IPS-NIHi7 (cell line): Measurements from ENCODE around the gene HOXD13.

Source experiments
- DNase-seq: peaks from one replicate; pipeline ENCODE4 v3.0.0; 2012; ENCODE audit warnings: mixed read lengths; ENCODE audit errors: extremely low spot score

The HOXD13 gene

DNA sequence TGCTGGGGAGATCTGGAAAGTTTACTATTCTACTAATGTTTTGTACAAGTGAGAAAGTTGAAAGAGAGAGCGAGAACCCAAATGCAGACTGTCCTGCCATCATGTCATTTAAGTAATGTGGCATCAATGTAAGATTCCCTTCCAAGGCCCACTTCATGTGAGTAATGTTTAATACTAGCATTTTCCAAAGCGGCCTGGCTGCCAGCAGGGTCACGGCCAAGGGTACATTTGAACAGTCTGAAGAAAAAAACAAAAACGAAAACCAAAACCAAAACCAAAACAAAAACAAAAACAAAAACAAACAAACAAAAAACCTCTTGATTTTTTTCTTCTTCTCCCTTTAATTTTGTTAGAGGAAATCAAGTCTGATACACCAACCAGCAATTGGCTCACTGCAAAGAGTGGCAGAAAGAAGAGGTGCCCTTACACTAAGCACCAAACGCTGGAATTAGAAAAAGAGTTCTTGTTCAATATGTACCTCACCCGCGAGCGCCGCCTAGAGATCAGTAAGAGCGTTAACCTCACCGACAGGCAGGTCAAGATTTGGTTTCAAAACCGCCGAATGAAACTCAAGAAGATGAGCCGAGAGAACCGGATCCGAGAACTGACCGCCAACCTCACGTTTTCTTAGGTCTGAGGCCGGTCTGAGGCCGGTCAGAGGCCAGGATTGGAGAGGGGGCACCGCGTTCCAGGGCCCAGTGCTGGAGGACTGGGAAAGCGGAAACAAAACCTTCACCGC lies 26.2 kb downstream of the HOXD13 start:
- no peak for DNase-seq

DNA sequence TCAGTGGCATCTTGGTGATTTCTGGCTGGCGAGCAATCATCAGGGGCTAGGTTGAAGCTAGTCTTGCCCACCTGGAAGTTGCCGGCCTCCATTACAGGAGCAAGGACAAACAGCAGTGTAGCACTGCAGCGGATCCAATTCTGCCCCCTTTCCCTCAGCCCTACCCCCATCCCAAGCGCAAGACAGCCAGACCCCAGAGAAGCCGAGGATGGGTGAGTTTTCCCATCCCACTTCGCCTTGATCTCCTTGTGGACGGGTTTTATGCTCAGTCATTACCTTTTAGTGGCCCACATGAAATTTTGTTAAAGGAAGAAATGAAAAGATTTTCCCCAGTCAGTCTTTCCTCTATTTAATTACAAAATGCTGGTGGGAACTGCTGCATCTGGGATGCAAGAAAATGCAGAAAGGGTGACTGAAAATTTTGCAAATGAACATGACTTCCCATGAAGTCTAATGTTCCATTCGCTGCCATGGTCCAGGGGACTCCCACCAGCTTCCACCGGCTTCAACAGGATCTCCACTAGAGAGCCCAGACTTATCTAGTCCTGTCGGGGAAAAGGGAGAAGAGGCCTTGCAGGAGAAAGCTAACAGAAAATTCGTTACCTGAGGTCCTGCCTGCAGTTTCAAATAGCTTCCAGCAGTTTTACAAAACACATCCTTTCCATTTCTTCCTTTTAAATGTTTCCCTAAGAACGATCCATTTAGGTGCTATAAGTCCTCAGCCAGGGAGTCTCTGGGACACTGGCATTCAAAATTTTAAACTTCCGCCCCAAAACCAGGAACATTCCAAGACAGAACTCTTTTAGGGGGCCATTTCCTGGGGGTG lies 28.1 kb downstream of the HOXD13 start:
- no peak for DNase-seq

DNA sequence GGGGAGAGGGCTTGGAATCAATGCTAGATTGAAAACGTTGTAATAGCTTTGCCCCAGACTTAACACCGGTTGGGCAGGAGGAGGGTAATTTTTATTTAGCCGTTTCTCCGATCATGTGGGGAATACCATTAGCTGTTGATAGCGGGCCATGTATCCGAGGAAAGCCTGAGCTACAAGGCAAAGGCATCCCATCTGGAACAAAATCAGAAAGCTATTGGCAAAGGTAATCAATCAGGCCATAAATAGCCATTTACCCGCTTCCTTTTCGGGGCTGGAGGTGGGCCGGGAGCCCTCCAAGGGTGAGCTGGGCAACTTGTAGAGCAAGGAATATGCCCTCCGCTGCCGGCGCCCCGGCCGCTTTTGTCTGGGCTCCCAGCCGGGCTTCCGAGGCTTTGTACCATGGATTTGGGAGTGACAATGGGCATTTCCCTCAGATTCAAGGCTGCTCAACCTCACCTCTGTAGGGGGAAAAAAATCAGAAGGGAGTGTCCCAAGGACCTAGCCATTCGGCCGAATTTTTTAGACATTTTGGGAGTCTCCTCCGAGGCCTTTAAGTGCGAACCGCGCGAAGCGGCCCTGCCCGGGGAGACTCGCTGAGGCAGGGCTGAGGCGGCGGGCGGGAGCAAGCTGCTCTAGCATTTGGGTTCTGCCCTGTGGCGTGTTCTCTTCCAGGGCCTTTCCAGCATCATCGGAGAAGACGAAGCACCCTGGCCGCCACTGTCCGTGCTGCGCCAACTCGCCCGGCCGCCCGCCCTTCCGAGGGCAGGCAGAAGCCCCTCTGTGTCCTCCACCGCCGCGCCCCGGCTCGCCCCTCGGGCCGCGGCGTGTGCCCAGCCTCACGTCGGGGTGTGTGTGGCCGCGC lies 28.9 kb downstream of the HOXD13 start:
- DNase-seq: no peak

DNA sequence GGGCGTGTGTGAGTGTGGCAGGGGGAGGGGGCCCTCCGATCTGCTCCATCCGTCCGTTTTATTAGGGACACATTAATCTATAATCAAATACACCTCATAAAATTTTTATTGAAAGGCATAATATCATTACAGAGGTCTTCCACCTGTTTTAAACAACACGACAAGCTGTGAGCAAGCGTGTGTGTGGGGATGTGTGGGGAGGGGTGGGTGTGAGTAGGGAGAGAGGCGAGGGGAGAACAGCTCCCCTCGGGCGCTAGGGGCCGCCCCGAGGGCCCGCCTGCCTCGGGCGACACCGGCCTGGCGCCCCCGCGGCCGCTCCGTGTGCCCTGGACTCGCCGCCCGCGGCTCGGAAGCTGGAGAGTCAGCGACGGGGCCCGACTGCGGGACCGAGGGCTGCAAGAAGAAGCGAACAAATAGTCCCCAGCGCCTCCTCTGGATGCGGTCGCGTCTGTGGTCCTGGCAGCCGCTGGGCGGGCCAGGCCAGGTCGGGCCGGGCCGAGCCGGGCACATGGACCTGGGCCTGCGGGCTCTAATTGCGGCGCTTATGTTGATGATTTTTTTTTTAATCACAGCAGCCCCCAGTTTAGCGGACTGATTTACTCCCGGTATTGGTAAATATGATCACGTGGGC lies 29.6 kb downstream of the HOXD13 start:
- DNase-seq: no peak

DNA sequence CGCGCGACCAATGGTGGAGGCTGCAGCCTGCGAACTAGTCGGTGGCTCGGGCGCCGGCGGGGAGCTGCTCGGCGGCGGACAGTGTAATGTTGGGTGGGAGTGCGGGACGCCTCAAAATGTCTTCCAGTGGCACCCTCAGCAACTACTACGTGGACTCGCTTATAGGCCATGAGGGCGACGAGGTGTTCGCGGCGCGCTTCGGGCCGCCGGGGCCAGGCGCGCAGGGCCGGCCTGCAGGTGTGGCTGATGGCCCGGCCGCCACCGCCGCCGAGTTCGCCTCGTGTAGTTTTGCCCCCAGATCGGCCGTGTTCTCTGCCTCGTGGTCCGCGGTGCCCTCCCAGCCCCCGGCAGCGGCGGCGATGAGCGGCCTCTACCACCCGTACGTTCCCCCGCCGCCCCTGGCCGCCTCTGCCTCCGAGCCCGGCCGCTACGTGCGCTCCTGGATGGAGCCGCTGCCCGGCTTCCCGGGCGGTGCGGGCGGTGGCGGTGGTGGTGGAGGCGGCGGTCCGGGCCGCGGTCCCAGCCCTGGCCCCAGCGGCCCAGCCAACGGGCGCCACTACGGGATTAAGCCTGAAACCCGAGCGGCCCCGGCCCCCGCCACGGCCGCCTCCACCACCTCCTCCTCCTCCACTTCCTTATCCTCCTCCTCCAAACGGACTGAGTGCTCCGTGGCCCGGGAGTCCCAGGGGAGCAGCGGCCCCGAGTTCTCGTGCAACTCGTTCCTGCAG lies 30.3 kb downstream of the HOXD13 start, which contains the start of gene HOXD9:
Gene HOXD9 (plus strand): TSS at position 37 of the 728 bp plus-strand sequence. CDS start 50 bp downstream, at position 87.
- DNase-seq: no peak

DNA sequence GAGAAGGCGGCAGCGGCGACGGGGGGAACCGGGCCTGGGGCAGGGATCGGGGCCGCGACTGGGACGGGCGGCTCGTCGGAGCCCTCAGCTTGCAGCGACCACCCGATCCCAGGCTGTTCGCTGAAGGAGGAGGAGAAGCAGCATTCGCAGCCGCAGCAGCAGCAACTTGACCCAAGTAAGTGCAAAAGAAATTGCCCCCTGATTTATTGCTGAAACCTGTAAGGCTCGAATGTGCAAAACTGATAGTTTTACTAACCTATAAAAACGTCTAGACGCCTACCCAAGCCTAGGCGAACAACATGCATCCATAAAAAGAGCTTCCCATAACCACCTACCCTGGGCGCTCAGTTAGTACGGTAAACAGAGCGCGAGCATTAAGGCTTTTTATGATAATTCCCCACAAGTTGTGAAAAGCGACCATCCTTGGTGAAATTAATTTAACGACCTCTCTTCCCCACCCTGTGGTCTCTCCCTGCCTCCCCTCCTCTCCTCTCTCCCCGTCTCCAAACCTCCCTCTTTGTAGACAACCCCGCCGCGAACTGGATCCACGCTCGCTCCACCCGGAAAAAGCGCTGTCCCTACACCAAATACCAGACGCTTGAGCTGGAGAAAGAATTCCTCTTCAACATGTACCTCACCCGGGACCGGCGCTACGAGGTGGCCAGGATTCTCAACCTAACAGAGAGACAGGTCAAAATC lies 31.0 kb downstream of the HOXD13 start:
- DNase-seq: no peak

DNA sequence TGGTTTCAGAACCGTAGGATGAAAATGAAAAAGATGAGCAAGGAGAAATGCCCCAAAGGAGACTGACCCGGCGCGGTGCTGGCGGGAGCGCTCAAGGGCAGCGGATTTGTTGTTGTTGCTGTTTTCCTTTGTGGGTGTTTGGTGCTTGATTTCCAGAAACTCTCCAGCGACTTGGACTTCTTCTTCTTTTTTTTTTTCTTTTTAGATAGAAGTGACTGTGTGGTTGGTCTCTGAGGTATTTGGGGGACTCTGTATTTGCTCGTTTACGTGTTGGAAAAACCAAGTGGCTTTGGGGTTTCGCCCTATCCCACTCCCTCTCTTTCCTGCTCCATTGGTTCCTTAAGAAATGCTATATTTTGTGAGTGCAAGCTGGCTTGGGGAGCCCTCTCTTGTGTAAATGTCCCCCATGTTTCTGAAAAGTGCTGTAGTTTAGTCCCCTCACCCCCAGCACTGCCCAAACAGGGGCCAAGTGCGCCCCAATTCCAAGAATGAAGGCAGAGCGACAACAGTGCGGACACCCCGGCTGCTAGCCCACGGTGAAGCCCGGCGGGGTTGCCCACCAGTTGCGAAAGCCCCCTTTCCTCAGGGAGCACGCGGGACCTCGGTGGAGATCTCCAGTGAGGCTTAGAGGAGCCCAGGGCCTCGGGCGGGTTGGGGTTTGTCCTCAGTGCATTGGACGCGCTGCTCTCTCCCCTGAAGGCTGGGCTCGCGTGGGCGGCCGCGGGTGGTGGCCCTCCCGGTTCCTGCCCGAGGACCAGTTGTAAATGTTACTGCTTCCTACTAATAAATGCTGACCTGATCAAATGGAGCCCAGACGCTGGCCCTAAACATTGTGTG lies 31.8 kb downstream of the HOXD13 start:
- no peak for DNase-seq

DNA sequence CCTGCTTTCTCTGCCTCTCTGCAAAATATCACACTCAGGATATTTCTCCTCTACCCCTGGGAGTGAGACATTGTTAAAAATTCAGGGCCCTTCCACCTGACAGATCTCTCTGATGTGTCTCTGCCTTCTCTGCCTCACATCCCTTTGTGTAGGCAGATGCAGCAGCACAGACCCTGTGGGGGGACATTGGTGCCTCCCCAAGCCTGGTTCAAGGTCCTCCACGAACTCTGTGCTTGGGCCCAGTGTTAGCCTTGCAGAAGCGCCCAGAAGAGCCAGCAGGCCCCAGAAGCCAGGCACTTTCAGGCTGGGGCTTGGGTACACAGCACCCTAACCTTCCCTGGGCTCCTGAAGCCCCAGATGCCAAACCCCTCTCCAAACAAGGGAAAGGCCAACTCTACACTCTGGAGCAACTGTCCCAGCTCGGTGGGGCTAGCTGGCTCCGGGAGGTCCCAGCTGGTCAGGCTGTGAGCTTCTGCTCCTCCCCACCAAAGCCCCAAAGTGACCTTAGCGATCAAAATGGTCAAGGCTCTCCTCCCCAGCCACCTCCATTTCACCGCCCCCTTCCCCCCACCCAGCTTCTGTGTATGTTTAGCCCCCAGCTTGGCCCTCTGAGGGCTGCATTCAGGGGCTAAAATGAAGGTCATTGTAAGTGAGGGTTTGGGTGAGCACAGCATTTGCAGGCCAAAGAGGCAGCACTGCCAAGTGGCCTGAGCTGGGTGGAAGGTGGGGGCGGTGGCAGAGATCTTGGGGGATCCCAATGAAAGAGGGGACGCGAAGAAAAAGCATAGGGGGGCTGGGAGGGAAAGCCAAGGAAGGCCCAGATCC lies 32.6 kb downstream of the HOXD13 start:
- DNase-seq: no peak

DNA sequence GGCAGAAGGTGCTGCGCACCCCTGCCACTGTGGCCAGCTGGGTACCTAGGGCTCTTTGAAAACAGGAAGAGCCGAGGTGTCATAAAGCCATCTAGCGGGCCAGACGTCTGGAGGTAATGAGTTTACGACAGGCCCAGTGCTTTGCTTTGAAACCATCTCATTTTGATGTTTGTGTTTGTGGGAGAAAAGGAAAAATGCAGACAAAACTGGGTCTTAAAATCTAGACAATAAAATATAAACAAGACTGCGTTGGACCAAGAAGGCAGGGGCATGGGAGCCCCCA lies 33.2 kb downstream of the HOXD13 start:
- DNase-seq: no peak

DNA sequence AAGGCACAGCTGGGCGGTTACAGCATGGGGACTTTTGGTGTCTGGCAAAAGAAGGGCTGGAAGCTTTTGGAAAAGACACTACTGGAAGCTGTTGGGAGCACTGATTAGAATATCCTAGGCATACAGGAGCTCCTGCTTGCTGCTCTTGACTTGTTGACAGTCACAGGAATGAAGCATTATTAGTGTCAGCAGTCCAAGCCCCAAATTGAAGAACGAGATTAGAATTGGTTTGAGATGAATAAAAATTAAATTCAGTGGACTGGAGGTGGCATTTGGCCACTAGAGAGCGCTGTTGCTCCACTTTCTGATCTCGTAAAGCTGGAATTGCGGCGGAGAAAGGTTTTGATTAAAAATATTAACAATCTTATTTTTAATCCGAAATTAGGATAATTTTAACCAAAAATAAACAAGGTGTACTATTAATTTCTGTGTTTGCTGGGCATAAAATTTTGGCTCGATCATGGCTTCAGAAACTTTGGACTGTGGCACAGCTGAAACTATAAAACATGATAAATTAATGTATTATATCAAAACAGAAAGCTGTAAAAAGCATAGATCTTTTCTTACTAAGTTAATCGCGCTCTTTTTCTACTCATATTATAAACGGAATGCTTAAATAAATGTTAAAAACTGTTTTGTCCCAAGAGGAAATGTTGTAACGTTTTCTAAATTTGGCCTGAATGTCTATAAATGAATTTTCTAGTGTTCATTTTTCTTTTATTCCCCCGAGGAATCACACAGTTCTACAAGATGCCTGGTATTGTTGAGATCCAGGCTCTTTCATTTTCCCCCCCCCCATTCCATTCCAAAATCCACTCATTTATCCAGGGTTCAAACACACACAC lies 34.6 kb downstream of the HOXD13 start:
- no peak for DNase-seq

DNA sequence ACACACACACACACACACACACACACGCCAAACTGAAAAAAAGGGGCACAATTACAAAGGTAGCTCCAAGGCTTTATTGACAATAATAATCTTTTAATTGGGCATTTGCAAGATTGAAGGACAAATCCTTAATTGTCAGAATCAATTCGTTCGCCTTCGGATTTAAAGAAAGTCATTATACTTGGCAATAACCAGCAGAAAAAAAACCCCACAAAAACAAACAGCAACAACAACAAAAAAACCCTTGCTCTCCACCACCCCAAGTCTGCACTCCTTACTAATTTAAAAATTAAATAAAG lies 35.2 kb downstream of the HOXD13 start:
- DNase-seq: no peak

DNA sequence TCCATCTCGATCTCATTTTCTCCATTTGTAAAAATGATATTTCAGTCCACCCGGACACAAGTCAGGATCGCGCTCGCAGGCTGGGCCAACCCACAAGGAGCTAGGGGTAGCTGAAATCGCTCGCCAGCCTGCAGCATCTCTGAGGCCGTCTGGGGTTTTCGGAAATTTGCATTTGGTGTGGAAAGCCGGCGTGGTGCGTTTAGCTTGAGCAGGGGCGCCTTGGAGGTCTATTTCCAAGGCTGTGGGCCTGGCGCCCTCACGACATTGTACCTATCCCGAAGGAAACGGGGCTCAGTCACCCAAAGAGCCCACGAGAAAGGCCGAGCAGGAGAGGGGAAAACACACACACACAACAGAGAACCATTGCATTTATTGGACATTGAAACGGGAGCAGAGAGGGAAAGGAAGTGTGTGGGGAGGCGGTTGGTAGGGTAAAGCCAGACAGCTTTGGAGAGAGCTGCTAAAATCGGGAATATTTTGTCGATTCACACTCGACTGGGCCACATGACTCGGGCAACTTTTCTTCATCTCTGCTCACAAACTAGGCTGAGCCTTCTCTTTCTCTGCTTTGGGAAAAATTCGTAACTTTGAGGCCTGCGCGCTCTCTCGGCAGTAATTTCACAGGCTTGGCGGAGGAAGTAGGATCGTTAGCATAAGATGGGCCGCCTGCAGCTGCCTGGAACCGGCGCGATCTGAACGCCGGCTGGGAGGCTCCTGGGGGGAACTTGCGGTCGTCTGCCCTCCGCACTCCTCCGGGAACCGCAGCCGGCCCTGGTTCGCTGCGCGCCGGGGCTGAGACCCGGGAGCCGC lies 35.9 kb downstream of the HOXD13 start:
- no peak for DNase-seq

DNA sequence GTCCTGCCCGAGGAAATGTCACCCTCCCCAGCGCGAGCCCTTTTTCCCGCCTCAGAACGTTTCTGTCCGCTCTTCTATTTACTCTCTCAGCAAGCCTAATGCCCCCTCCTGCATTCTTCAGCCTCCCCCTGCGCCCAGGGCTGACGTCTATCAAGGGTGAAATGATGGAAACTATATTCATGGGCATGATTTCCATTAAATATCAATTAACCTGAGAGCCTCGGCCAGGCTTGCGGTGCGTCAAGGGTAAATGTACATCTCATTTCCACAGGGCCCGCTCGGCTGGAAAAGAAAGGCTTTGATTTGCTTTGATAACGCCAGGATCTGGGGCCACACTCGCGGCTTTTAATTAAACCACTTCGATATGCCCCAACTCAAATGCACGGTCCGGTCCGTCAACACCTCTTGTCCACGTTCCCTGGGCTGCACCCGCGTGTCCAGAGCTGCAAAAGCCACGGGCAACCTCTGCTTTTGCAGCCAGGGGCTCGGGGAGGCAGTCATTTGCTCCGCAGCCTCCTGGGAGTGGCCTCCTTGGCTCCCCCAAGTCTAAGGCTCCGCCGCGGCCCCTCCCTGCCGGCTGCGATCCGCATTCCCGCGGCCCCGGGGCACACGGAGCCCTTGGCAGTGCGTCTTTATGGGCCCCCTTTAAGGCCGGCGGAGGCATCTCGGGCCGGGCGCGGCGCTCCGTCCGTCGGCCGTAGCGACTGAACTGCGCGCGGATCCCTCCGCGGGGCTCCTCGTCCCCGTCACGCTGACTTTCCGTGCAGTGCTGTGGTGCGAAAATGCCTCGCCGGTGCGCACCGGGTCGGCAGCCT lies 36.7 kb downstream of the HOXD13 start, which contains the start of gene HOXD8:
Gene HOXD8 (plus strand): TSS at position 724 of the 815 bp plus-strand sequence. CDS start 662 bp downstream, outside the sequence.
- no peak for DNase-seq

DNA sequence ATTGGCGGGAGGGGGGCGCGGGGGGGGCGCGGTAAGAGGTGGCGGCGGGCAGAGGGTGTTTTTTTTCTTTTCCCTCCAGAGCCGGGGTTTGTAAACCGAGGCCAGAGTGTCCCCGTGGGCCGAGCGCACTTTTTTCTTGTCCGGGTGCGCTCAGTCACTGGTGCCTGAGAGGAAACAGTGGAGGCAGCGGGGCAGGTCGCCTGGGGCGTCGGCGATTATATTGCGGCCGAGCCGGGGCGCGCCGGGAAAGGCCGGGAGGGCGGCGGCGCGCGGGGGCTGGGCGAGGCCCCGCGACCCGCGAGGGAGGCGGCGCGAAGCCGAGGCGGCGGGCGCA lies 37.3 kb downstream of the HOXD13 start:
- no peak for DNase-seq

DNA sequence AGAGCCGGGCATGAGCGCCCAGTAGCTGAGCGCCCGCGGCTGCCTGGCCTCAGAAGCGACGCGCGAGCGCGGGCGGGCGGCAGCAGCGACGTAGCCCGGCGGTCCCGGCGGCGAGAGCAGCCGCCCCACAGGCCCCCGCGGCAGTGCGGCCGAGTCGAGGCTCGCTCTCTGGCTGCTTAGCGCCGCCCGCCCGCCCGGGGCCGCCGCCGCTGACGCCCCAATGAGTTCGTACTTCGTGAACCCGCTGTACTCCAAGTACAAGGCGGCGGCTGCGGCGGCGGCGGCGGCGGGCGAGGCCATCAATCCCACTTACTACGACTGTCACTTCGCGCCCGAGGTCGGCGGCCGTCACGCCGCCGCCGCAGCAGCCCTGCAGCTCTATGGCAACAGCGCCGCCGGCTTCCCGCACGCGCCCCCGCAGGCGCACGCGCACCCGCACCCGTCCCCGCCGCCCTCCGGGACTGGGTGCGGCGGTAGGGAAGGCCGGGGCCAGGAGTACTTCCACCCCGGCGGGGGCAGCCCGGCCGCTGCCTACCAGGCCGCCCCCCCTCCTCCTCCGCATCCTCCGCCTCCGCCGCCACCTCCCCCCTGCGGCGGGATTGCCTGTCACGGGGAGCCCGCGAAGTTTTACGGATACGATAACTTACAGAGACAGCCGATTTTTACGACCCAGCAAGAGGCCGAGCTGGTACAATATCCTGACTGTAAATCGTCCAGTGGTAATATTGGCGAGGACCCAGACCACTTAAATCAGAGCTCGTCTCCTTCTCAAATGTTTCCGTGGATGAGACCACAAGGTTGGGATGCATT lies 37.8 kb downstream of the HOXD13 start:
- no peak for DNase-seq
